ENCODE data around the gene FUOM. TPM values are rescaled to one million over a fixed set of nuclear protein-coding genes. Genes with fewer than 3 reads are reported as not detected.

FUOM gene
- total RNA-seq, 1 donor from 2014 or later: 9.3 TPM

GRCh38 chr10:133365461-133366129, 7.8 kb upstream of the FUOM start:
- Histone ChIP-seq H3K27ac (no peak overlapping the region), H3K4me1 (no peaks in the 10 kb centered on the region), H3K27me3 (no peaks in the 10 kb centered on the region), H3K9me3 (ENCODE audit: low read depth) (no peaks in the 10 kb centered on the region), H3K4me3 (no peak overlapping the region), H2AFZ (replicated peaks) (no peak overlapping the region), H3K9ac (no peak overlapping the region), H4K20me1 (ENCODE audit: low read depth) (no peaks in the 10 kb centered on the region), H3K4me2 (no peak overlapping the region), H3F3A (ENCODE audit: low read depth) (peaks cover 8% of the 10 kb centered on the region), H3K79me2 (ENCODE audit: low read depth) (no peaks in the 10 kb centered on the region), H3K36me3 (no peaks in the 10 kb centered on the region)
- H3K4me1 Mint-ChIP-seq: no peaks in the 10 kb centered on the region
- H3K27me3 Mint-ChIP-seq (ENCODE audit: insufficient read depth, low read depth): peaks cover 8% of the 10 kb centered on the region
- no peaks in the 10 kb centered on the region for H3K9me3 Mint-ChIP-seq
- TF ChIP-seq EZH2phosphoT487 (IDR thresholded peaks at IDR 0.05) (no peak), EZH2 (IDR thresholded peaks at IDR 0.05) (no peak), CTCF (IDR thresholded peaks at IDR 0.05) (no peak)
- no peak overlapping the region for H3K27ac Mint-ChIP-seq
- DNase-seq (ENCODE audit: low spot score): no peak
- H3K36me3 Mint-ChIP-seq: peaks cover 31% of the 10 kb centered on the region
- no peak overlapping the region for H3K4me3 Mint-ChIP-seq

- H3K27ac Mint-ChIP-seq: no peak overlapping the region
- no peaks in the 10 kb centered on the region for H3K4me1 ChIP-seq
- H2AFZ ChIP-seq (replicated peaks): no peak overlapping the region
- peaks cover 8% of the 10 kb centered on the region for H3K27me3 Mint-ChIP-seq (ENCODE audit: insufficient read depth, low read depth)
- no peak for DNase-seq (ENCODE audit: low spot score)
- no peak overlapping the region for H3K9ac ChIP-seq
- no peaks in the 10 kb centered on the region for H3K36me3 ChIP-seq
- no peaks in the 10 kb centered on the region for H3K9me3 ChIP-seq (ENCODE audit: low read depth)
- no peak overlapping the region for H3K4me2 ChIP-seq
- no peaks in the 10 kb centered on the region for H3K4me1 Mint-ChIP-seq
- no peaks in the 10 kb centered on the region for H4K20me1 ChIP-seq (ENCODE audit: low read depth)
- H3K27me3 ChIP-seq: no peaks in the 10 kb centered on the region
- no peak overlapping the region for H3K4me3 ChIP-seq
- H3K9me3 Mint-ChIP-seq: no peaks in the 10 kb centered on the region
- TF ChIP-seq CTCF (IDR thresholded peaks at IDR 0.05) (no peak), EZH2 (IDR thresholded peaks at IDR 0.05) (no peak), EZH2phosphoT487 (IDR thresholded peaks at IDR 0.05) (no peak)
- no peak overlapping the region for H3K4me3 Mint-ChIP-seq
- peaks cover 27% of the 10 kb centered on the region for H3K36me3 Mint-ChIP-seq
- H3K27ac ChIP-seq: no peak overlapping the region
- H3K79me2 ChIP-seq (ENCODE audit: low read depth): no peaks in the 10 kb centered on the region
- peaks cover 9% of the 10 kb centered on the region for H3F3A ChIP-seq (ENCODE audit: low read depth)
Measured at GRCh38 chr10:133364645-133365431, 7.0 kb upstream of the FUOM start.

GRCh38 chr10:133362846-133363245, 5.0 kb upstream of the FUOM start:
- DNase-seq (ENCODE audit: low spot score): no peak
- peaks cover 22% of the 10 kb centered on the region for H3K36me3 Mint-ChIP-seq
- no peaks in the 10 kb centered on the region for H3K4me1 ChIP-seq
- H2AFZ ChIP-seq (replicated peaks): no peak overlapping the region
- H3K4me3 Mint-ChIP-seq: no peak overlapping the region
- H3K9ac ChIP-seq: no peak overlapping the region
- TF ChIP-seq CTCF (IDR thresholded peaks at IDR 0.05) (no peak), EZH2 (IDR thresholded peaks at IDR 0.05) (no peak), EZH2phosphoT487 (IDR thresholded peaks at IDR 0.05) (no peak)
- H3K27ac Mint-ChIP-seq: no peak overlapping the region
- H3K36me3 ChIP-seq: no peaks in the 10 kb centered on the region
- H3K79me2 ChIP-seq (ENCODE audit: low read depth): no peaks in the 10 kb centered on the region
- no peaks in the 10 kb centered on the region for H4K20me1 ChIP-seq (ENCODE audit: low read depth)
- no peaks in the 10 kb centered on the region for H3K4me1 Mint-ChIP-seq
- no peak overlapping the region for H3K4me2 ChIP-seq
- H3K9me3 ChIP-seq (ENCODE audit: low read depth): no peaks in the 10 kb centered on the region
- no peak overlapping the region for H3K4me3 ChIP-seq
- peaks cover 7% of the 10 kb centered on the region for H3K27me3 Mint-ChIP-seq (ENCODE audit: insufficient read depth, low read depth)
- H3K27ac ChIP-seq: no peak overlapping the region
- no peaks in the 10 kb centered on the region for H3K27me3 ChIP-seq
- peaks cover 17% of the 10 kb centered on the region for H3F3A ChIP-seq (ENCODE audit: low read depth)
- no peaks in the 10 kb centered on the region for H3K9me3 Mint-ChIP-seq

All from neural progenitor cell (in vitro differentiated cells).